ENCODE results near the gene AFAP1.

Gene AFAP1

DNA sequence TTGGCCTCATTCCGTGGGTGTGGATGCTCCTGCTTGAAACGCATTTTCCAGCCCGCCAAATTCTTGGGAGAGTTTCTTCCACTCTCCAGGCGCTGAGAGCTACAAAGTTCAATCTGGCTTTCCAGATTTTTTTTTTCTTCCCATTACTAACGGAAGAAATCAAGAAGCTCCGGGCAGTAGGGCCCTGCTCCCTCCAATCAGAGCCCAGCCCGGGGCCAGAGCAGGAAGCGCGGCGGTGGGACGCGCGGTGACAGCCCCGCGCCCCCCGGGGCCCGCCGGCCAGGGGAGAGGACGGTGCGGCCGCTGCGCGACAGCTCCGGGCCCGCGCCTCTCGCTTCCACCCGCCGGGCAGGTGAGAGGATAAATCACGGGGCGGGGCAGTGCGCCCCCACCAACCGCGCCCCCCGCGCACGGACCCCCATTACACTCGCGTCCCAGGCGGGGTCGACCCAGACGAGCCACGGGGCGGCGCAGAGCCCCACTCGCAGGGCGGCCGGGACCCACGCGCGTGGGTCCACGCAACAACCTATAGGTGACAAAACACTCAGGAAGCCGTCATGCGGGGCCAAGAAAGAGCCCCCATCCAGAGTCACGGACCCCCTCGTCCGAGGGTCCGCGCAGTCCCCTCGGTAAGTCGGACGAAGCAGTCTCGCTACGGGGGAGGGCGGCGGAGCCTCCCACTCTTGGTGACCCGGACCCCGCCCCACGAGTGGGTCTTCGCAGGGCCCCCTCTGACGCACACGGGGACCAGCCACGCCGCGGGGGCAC is 868 bp downstream of the AFAP1 start:
- H3K4me3 ChIP-seq (ENCODE audit: low read depth, low read length): peak overlapping the region; percentile 71
- DNase-seq (ENCODE audit: low read depth): no peak
- TF ChIP-seq, protein P1, sequence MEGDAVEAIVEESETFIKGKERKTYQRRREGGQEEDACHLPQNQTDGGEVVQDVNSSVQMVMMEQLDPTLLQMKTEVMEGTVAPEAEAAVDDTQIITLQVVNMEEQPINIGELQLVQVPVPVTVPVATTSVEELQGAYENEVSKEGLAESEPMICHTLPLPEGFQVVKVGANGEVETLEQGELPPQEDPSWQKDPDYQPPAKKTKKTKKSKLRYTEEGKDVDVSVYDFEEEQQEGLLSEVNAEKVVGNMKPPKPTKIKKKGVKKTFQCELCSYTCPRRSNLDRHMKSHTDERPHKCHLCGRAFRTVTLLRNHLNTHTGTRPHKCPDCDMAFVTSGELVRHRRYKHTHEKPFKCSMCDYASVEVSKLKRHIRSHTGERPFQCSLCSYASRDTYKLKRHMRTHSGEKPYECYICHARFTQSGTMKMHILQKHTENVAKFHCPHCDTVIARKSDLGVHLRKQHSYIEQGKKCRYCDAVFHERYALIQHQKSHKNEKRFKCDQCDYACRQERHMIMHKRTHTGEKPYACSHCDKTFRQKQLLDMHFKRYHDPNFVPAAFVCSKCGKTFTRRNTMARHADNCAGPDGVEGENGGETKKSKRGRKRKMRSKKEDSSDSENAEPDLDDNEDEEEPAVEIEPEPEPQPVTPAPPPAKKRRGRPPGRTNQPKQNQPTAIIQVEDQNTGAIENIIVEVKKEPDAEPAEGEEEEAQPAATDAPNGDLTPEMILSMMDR (IDR thresholded peaks at IDR 0.05; ENCODE audit: control insufficient read depth, extremely low read depth, insufficient read depth): no peak

- TF ChIP-seq, protein P1 (IDR thresholded peaks at IDR 0.05; ENCODE audit: control insufficient read depth, extremely low read depth, insufficient read depth): no peak
- DNase-seq (ENCODE audit: low read depth): no peak
- no peak overlapping the region for H3K4me3 ChIP-seq (ENCODE audit: low read depth, low read length)
Measured at GRCh38 chr4:7938266-7938608, 1.4 kb downstream of the AFAP1 start.

DNA sequence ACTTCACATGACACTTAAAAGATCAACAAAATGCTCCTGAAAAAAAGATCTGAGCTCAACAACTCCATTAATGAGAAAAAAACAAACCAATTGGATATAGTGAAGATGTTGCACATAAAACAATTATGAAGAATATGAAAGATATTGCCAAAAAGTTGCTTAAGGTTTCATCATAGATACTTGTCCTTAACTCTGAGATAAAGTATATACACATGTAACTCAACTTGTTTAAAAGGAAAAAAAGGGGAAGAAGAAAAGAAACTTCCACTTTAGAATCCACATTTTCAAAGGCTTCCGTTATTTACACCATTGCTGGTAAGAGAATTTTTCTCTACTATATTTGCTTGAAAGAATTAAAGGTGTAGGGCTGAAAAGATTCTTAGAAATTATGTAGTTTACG is 2.7 kb downstream of the AFAP1 start:
- DNase-seq (ENCODE audit: low read depth): no peak
- TF ChIP-seq, protein P1 (IDR thresholded peaks at IDR 0.05; ENCODE audit: control insufficient read depth, extremely low read depth, insufficient read depth): no peak
- H3K4me3 ChIP-seq (ENCODE audit: low read depth, low read length): no peak overlapping the region

DNA sequence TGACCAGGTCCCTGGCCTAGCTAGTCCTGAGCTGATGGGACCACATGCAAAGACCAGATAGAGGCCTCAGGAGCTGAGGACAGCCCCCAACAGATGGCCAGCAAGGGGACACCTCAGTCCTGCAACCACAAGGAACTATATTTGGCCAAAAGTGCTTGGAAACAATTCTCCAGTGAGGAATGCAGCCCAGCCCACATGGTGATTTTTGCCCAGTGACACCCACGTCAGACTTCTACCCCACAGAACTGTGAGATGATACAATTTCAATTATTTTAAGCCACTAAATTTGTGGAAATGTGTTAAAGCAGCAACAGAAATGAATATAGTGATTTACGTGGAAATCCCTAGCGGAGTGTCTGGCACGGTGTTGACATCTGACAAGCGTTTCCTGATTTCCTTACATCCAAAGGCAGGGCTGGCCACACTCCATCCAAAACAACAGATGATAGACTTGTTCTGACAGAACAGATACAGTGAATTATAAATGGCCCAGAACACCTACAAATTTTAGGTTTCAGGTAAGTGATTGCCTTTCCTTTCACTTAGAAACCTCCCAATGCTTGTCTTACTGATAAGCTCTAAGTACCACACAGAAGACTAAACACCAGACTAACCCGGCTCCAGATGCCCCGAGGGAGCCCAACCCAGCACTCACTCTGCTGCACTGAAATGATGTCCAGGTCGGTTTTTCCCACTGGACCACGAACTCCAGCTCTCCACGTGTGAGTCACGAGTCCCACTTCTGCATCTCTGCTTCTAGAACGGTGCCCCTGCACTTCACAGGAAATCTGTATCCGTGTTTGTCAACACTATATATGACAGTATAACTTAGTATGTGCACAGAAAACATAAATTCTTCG is 5.8 kb downstream of the AFAP1 start:
- TF ChIP-seq, protein P1 (IDR thresholded peaks at IDR 0.05; ENCODE audit: control insufficient read depth, extremely low read depth, insufficient read depth): no peak
- no peak for DNase-seq (ENCODE audit: low read depth)
- H3K4me3 ChIP-seq (ENCODE audit: low read depth, low read length): no peak overlapping the region

- DNase-seq (ENCODE audit: low read depth): no peak
- no peak overlapping the region for H3K4me3 ChIP-seq (ENCODE audit: low read depth, low read length)
- TF ChIP-seq, protein P1 (IDR thresholded peaks at IDR 0.05; ENCODE audit: control insufficient read depth, extremely low read depth, insufficient read depth): no peak
Measured at GRCh38 chr4:7932287-7932686, 7.4 kb downstream of the AFAP1 start.

GRCh38 chr4:7929118-7929951 is 10.3 kb downstream of the AFAP1 start:
- TF ChIP-seq, protein P1 (IDR thresholded peaks at IDR 0.05; ENCODE audit: control insufficient read depth, extremely low read depth, insufficient read depth): peak; percentile 54

More at GRCh38 chr4:7929118-7929951, 10.3 kb downstream of the AFAP1 start:
- H3K4me3 ChIP-seq (ENCODE audit: low read depth, low read length): no peak overlapping the region
- DNase-seq (ENCODE audit: low read depth): peak; percentile 28

All from LNCaP clone FGC (cell line).